ENCODE measurements around the gene WWOX. TPM values are rescaled to one million over a fixed set of nuclear protein-coding genes. Genes with fewer than 3 reads are reported as not detected.

Gene WWOX
- total RNA-seq, 1 donor from 2014 or later = 28.2 TPM

- no peaks in the 10 kb centered on the region for H3K9me3 Mint-ChIP-seq (ENCODE audit: unreplicated experiment)
- no peaks in the 10 kb centered on the region for H3K4me1 Mint-ChIP-seq (ENCODE audit: unreplicated experiment)
- H3K4me3 Mint-ChIP-seq (ENCODE audit: unreplicated experiment) = no peak overlapping the region
- H3K27me3 Mint-ChIP-seq (ENCODE audit: unreplicated experiment) = peaks cover 8% of the 10 kb centered on the region
- no peak overlapping the region for H3K27ac Mint-ChIP-seq (ENCODE audit: unreplicated experiment)
- DNase-seq (ENCODE audit: extremely low spot score, unreplicated experiment) = no peak
- no peak for TF ChIP-seq CTCF (IDR thresholded peaks at IDR 0.05)
- H3K36me3 Mint-ChIP-seq (ENCODE audit: unreplicated experiment) = no peaks in the 10 kb centered on the region
Measured at GRCh38 chr16:79155904-79156303, 1056.5 kb downstream of the WWOX start.

GRCh38 chr16:79156761-79157160 is 1057.3 kb downstream of the WWOX start:
- DNase-seq (ENCODE audit: extremely low spot score, unreplicated experiment) = no peak
- no peaks in the 10 kb centered on the region for H3K4me1 Mint-ChIP-seq (ENCODE audit: unreplicated experiment)
- no peak overlapping the region for H3K4me3 Mint-ChIP-seq (ENCODE audit: unreplicated experiment)
- H3K27ac Mint-ChIP-seq (ENCODE audit: unreplicated experiment) = no peak overlapping the region
- H3K9me3 Mint-ChIP-seq (ENCODE audit: unreplicated experiment) = no peaks in the 10 kb centered on the region
- peaks cover 8% of the 10 kb centered on the region for H3K27me3 Mint-ChIP-seq (ENCODE audit: unreplicated experiment)
- no peaks in the 10 kb centered on the region for H3K36me3 Mint-ChIP-seq (ENCODE audit: unreplicated experiment)
- TF ChIP-seq CTCF (IDR thresholded peaks at IDR 0.05) = no peak

- H3K9me3 Mint-ChIP-seq (ENCODE audit: unreplicated experiment) = no peaks in the 10 kb centered on the region
Measured at GRCh38 chr16:79158337-79158736, 1058.9 kb downstream of the WWOX start.

GRCh38 chr16:79159261-79160049 is 1060.0 kb downstream of the WWOX start:
- no peaks in the 10 kb centered on the region for H3K9me3 Mint-ChIP-seq (ENCODE audit: unreplicated experiment)
- H3K27me3 Mint-ChIP-seq (ENCODE audit: unreplicated experiment) = peaks cover 8% of the 10 kb centered on the region
- H3K36me3 Mint-ChIP-seq (ENCODE audit: unreplicated experiment) = no peaks in the 10 kb centered on the region
- no peak for DNase-seq (ENCODE audit: extremely low spot score, unreplicated experiment)
- no peak overlapping the region for H3K27ac Mint-ChIP-seq (ENCODE audit: unreplicated experiment)
- TF ChIP-seq CTCF (IDR thresholded peaks at IDR 0.05) = no peak
- H3K4me1 Mint-ChIP-seq (ENCODE audit: unreplicated experiment) = no peaks in the 10 kb centered on the region
- H3K4me3 Mint-ChIP-seq (ENCODE audit: unreplicated experiment) = no peak overlapping the region

More at GRCh38 chr16:79158337-79158736, 1058.9 kb downstream of the WWOX start:
- Mint-ChIP-seq H3K27me3 (ENCODE audit: unreplicated experiment) (peaks cover 8% of the 10 kb centered on the region), H3K4me1 (ENCODE audit: unreplicated experiment) (no peaks in the 10 kb centered on the region), H3K4me3 (ENCODE audit: unreplicated experiment) (no peak overlapping the region), H3K27ac (ENCODE audit: unreplicated experiment) (no peak overlapping the region), H3K36me3 (ENCODE audit: unreplicated experiment) (no peaks in the 10 kb centered on the region)
- no peak for TF ChIP-seq CTCF (IDR thresholded peaks at IDR 0.05)
- DNase-seq (ENCODE audit: extremely low spot score, unreplicated experiment) = no peak

GRCh38 chr16:79162977-79163376 is 1063.5 kb downstream of the WWOX start:
- H3K27me3 Mint-ChIP-seq (ENCODE audit: unreplicated experiment) = peaks cover 5% of the 10 kb centered on the region
- no peak overlapping the region for H3K27ac Mint-ChIP-seq (ENCODE audit: unreplicated experiment)
- no peak for DNase-seq (ENCODE audit: extremely low spot score, unreplicated experiment)
- H3K36me3 Mint-ChIP-seq (ENCODE audit: unreplicated experiment) = no peaks in the 10 kb centered on the region
- no peak overlapping the region for H3K4me3 Mint-ChIP-seq (ENCODE audit: unreplicated experiment)
- H3K4me1 Mint-ChIP-seq (ENCODE audit: unreplicated experiment) = no peaks in the 10 kb centered on the region
- no peak for TF ChIP-seq CTCF (IDR thresholded peaks at IDR 0.05)
- H3K9me3 Mint-ChIP-seq (ENCODE audit: unreplicated experiment) = peaks cover 8% of the 10 kb centered on the region
